ENCODE measurements around the gene DNAJC10. TPM values are rescaled to one million over a fixed set of nuclear protein-coding genes. Genes with fewer than 3 reads are reported as not detected.

DNAJC10 gene
- total and polyA plus RNA-seq, 8 donors = 115 to 163 (median 130) TPM

DNA sequence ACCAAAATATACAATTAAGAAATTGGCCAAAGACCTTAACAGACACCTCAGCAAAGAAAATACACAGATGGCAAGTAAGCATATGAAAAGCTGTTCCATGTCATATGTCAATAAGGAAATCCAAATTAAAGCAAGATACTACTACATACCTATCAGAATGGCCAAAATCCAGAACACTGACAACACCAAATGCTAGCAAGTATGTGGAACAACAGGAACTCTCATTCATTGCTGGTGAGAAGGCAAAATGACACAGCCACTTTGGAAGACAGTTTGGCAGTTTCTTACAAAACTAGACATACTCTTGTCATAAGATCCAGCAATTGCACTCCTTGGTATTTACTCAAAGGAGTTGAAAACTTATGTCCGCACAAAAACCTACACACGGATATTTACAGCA, 20.3 kb upstream of the DNAJC10 start:
- TF ChIP-seq, protein P1, sequence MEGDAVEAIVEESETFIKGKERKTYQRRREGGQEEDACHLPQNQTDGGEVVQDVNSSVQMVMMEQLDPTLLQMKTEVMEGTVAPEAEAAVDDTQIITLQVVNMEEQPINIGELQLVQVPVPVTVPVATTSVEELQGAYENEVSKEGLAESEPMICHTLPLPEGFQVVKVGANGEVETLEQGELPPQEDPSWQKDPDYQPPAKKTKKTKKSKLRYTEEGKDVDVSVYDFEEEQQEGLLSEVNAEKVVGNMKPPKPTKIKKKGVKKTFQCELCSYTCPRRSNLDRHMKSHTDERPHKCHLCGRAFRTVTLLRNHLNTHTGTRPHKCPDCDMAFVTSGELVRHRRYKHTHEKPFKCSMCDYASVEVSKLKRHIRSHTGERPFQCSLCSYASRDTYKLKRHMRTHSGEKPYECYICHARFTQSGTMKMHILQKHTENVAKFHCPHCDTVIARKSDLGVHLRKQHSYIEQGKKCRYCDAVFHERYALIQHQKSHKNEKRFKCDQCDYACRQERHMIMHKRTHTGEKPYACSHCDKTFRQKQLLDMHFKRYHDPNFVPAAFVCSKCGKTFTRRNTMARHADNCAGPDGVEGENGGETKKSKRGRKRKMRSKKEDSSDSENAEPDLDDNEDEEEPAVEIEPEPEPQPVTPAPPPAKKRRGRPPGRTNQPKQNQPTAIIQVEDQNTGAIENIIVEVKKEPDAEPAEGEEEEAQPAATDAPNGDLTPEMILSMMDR (IDR thresholded peaks at IDR 0.05) = no peak
- Histone ChIP-seq H3K4me1 (no peaks in the 10 kb centered on the region), H3K27ac (no peak overlapping the region), H3K36me3 (no peaks in the 10 kb centered on the region), H3K4me3 (no peak overlapping the region), H3K27me3 (no peaks in the 10 kb centered on the region), H3K9me3 (no peaks in the 10 kb centered on the region)
- intact Hi-C loops (cut with DNase I) = no loop called here
- ATAC-seq (no peak), DNase-seq (no peak)

DNA sequence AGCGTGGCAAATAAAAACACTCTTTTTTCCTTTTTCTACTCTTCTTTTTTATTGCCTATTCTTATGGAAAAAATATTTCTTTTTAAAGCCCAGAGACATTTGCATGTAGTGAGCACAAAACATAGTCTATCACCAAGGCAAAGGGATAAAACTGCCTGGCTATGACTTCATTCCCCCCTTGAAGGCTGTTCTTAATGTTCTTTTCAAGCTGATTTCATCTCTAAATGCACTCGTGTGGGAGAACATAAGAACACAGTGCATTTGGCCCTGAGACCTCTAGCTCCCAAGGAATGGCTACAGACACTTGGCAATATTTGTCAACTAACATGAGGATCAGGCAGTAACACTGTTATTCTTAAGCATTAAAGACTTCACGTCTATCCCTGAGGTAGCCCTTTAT, 17.4 kb upstream of the DNAJC10 start:
- Histone ChIP-seq H3K27me3 (no peaks in the 10 kb centered on the region), H3K9me3 (no peaks in the 10 kb centered on the region), H3K27ac (no peak overlapping the region), H3K4me1 (no peaks in the 10 kb centered on the region), H3K36me3 (no peaks in the 10 kb centered on the region), H3K4me3 (no peak overlapping the region)
- ATAC-seq (no peak), DNase-seq (no peak)
- intact Hi-C loops (cut with DNase I) = no loop called here
- TF ChIP-seq, protein P1 (IDR thresholded peaks at IDR 0.05) = no peak

DNA sequence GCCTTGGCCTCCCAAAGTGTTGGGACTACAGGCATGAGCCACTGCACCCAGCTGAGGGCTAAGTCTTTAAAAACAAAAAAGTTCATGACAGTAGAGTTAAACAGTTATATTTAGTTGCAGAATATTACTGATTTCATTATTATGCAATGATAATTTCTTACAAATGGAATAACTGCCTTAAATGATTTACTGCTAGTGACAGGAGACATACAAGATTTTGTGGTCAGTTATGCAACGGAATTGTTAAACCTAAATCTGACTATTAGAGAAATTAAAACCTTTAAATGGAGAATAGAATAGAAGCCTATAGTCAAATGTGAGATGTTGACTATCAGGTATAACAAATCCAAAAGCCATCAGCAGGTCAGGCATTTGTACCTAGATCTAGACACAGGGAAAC, 10.3 kb upstream of the DNAJC10 start:
- Histone ChIP-seq H3K27me3 (no peaks in the 10 kb centered on the region), H3K27ac (no peak overlapping the region), H3K4me1 (no peaks in the 10 kb centered on the region), H3K36me3 (no peaks in the 10 kb centered on the region), H3K4me3 (no peak overlapping the region), H3K9me3 (no peaks in the 10 kb centered on the region)
- intact Hi-C loops (cut with DNase I) = no loop called here
- DNase-seq (peak in 1 of 4 donors; percentile 2), ATAC-seq (no peak)
- TF ChIP-seq, protein P1 (IDR thresholded peaks at IDR 0.05) = no peak

DNA sequence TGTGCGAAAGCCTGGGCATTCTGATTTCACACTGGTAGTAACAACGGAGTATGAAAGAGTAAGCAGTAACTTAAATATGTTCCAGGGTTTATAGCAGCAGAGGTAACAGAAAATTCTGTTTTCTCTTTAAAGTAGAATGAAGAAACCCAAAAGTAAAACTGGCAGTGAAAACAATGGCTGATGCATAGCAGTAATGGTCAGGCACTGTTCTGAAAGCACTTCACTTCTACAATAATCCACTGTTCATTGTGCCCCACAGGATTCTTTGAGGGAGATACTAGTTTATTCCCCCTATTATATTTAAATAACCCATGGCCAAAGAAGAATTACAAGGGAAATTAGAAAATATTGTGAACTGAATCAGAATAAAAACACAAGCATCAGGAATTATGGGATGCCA, 9.3 kb upstream of the DNAJC10 start:
- Histone ChIP-seq H3K27me3 (no peaks in the 10 kb centered on the region), H3K9me3 (no peaks in the 10 kb centered on the region), H3K4me1 (no peaks in the 10 kb centered on the region), H3K27ac (no peak overlapping the region), H3K36me3 (no peaks in the 10 kb centered on the region), H3K4me3 (no peak overlapping the region)
- DNase-seq (no peak), ATAC-seq (no peak)
- intact Hi-C loops (cut with DNase I) = no loop called here
- TF ChIP-seq, protein P1 (IDR thresholded peaks at IDR 0.05) = no peak

DNA sequence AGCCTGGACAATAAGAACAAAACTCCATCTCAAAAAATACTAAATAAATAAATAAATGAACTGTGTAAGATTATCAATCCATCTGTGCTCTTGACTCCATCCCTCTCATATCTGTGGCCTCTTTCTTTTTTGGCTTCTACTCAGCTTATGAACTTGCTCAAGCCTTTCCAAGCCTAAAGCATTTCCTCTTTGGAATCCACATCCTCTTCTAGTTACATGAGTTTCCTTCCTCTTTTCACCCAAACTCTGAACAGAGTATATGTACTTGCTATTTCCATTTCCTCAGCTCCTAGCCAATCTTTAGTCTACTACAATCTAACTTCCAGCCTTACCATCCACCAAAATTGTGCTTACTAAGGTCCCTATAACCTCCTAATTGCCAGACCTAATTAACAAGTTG, 2.5 kb upstream of the DNAJC10 start:
- Histone ChIP-seq H3K9me3 (no peaks in the 10 kb centered on the region), H3K4me1 (peaks cover 4 to 41% of the 10 kb centered on the region in 2 donors), H3K36me3 (no peaks in the 10 kb centered on the region), H3K27ac (peak overlapping the region in 1 of 2 donors; percentile 95), H3K4me3 (no peak overlapping the region), H3K27me3 (no peaks in the 10 kb centered on the region)
- intact Hi-C loops (cut with DNase I) = no loop called here
- TF ChIP-seq, protein P1 (IDR thresholded peaks at IDR 0.05) = no peak
- no peak for ATAC-seq
- DNase-seq = peak in 1 of 4 donors; percentile 0
